SK-N-SH (cell line): ENCODE measurements around the gene PPP6R2. TPM values are rescaled to one million over a fixed set of nuclear protein-coding genes. Genes with fewer than 3 reads are reported as not detected.

Source experiments
- CTCF ChIA-PET: fragments of 300-600, 350-600 bp; formaldehyde crosslinking; extraction: SDS; loops from one replicate; lab custom pipeline; 2021; lab: Yijun Ruan, JAX
- POLR2A ChIA-PET: fragments of 350-600 bp; sonication (Branson Sonifier 250); formaldehyde crosslinking; extraction: SDS; loops from one replicate; lab custom pipeline; 2020; ENCODE audit warnings: antibody characterized with exemption, inconsistent platforms; lab: Yijun Ruan, JAX
- DNase-seq: peaks from one replicate; pipeline ENCODE4 v3.0.0; 2012
- H2AFZ ChIP-seq: fragments of 200-600 bp; sonication (generic); 2 replicates; pipeline ENCODE4 v1.8.1; 2016; ENCODE audit warnings: antibody characterized with exemption, mild to moderate bottlenecking, low read depth
- H3F3A ChIP-seq: fragments of 200-600 bp; sonication (generic); replicated peaks from 2 replicates; pipeline ENCODE3; 2016; ENCODE audit warnings: antibody characterized with exemption, mild to moderate bottlenecking; ENCODE audit not compliant: insufficient read depth
- H3K27ac ChIP-seq, 2 experiments: fragments of 200-500 bp in 1 of 2; fragments of 200-600 bp in 1 of 2; sonication (Bioruptor generic) in 1 of 2; sonication (generic), shearing (Covaris generic) in 1 of 2; 2 replicates each; pipeline versions ENCODE4 v1.5.1 to v1.6.1; 2014 to 2016; ENCODE audit warnings: low read depth in 2 of 2, inconsistent platforms in 1 of 2, low read length in 1 of 2, mild to moderate bottlenecking in 1 of 2, mixed read lengths in 1 of 2
- H3K27me3 ChIP-seq: fragments of 200-600 bp; sonication (generic), shearing (Covaris generic); 2 replicates; pipeline ENCODE4 v1.6.1; 2016; ENCODE audit warnings: mixed run types; ENCODE audit not compliant: insufficient read depth
- H3K36me3 ChIP-seq, 2 experiments: fragments of 200-500 bp in 1 of 2; fragments of 200-600 bp in 1 of 2; sonication (Bioruptor generic) in 1 of 2; sonication (generic) in 1 of 2; replicated peaks in 1 of 2; 2 replicates each; pipeline versions ENCODE3 to v1.5.1; 2014 to 2016; ENCODE audit warnings: low read length in 1 of 2, mild to moderate bottlenecking in 1 of 2; ENCODE audit not compliant: insufficient read depth in 2 of 2, control insufficient read depth in 1 of 2
- H3K4me1 ChIP-seq, 2 experiments: fragments of 200-500 bp in 1 of 2; fragments of 200-600 bp in 1 of 2; sonication (Bioruptor generic) in 1 of 2; sonication (generic), shearing (Covaris generic) in 1 of 2; 2 replicates each; pipeline versions ENCODE4 v1.5.1 to v1.6.1; 2014 to 2016; ENCODE audit warnings: low read depth in 1 of 2, low read length in 1 of 2, mixed run types in 1 of 2; ENCODE audit not compliant: insufficient read depth in 2 of 2, control insufficient read depth in 1 of 2
- H3K4me2 ChIP-seq: fragments of 200-600 bp; sonication (generic), shearing (Covaris generic); 2 replicates; pipeline ENCODE4 v1.6.1; 2017; ENCODE audit warnings: mixed run types
- H3K4me3 ChIP-seq, 2 experiments: fragments of 200-500 bp in 1 of 2; fragments of 200-600 bp in 1 of 2; sonication (Bioruptor generic) in 1 of 2; sonication (generic), shearing (Covaris generic) in 1 of 2; 2 replicates each; pipeline versions ENCODE4 v1.5.1 to v1.8.1; 2014 to 2016; ENCODE audit warnings: low read depth in 2 of 2, inconsistent platforms in 1 of 2, low read length in 1 of 2, mild to moderate bottlenecking in 1 of 2, mixed read lengths in 1 of 2, moderate library complexity in 1 of 2
- H3K79me2 ChIP-seq: fragments of 200-600 bp; sonication (generic); 2 replicates; pipeline ENCODE4 v1.8.1; 2017; ENCODE audit warnings: mild to moderate bottlenecking; ENCODE audit not compliant: insufficient read depth
- H3K9ac ChIP-seq: fragments of 200-600 bp; sonication (generic); 2 replicates; pipeline ENCODE4 v1.6.1; 2017; ENCODE audit warnings: mixed run types
- H3K9me2 ChIP-seq: fragments of 200-600 bp; sonication (generic); 2 replicates; pipeline ENCODE4 v1.6.1; 2017; ENCODE audit warnings: mixed run types
- H3K9me3 ChIP-seq: fragments of 200-600 bp; sonication (generic); 2 replicates; pipeline ENCODE4 v1.6.1; 2017; ENCODE audit warnings: mixed run types, mild to moderate bottlenecking, moderate library complexity
- H4K20me1 ChIP-seq: fragments of 200-600 bp; sonication (generic); 2 replicates; pipeline ENCODE4 v1.6.1; 2017; ENCODE audit warnings: mild to moderate bottlenecking, mixed run types; ENCODE audit not compliant: insufficient read depth
- EZH2phosphoT487 ChIP-seq: fragments of 200-600 bp; sonication (generic); IDR thresholded peaks from 2 replicates; pipeline ENCODE4 v1.6.1; 2017; ENCODE audit warnings: low read depth, mixed run types, mild to moderate bottlenecking, antibody characterized with exemption, moderate library complexity, borderline replicate concordance
- GABPA ChIP-seq: IDR thresholded peaks from 2 replicates; pipeline ENCODE4 v1.4.0; 2012; ENCODE audit warnings: low read depth, mild to moderate bottlenecking
- JUND ChIP-seq: IDR thresholded peaks from 2 replicates; pipeline ENCODE4 v1.4.0; 2012
- NFIC ChIP-seq: IDR thresholded peaks from 2 replicates; pipeline ENCODE4 v1.4.0; 2012; ENCODE audit warnings: borderline replicate concordance
- RAD21 ChIP-seq: IDR thresholded peaks from 2 replicates; pipeline ENCODE4 v1.6.1; 2012; ENCODE audit warnings: mild to moderate bottlenecking, low read length
- RXRA ChIP-seq: IDR thresholded peaks from 2 replicates; pipeline ENCODE4 v1.4.0; 2012; ENCODE audit warnings: low read depth, mild to moderate bottlenecking, borderline replicate concordance
- SMC3 ChIP-seq: IDR thresholded peaks from 2 replicates; pipeline ENCODE4 v1.6.1; 2012; ENCODE audit warnings: low read depth, low read length, improper control_type of control experiment
- USF1 ChIP-seq: IDR thresholded peaks from 2 replicates; pipeline ENCODE4 v1.4.0; 2012; ENCODE audit warnings: low read depth, borderline replicate concordance
- ZBTB33 ChIP-seq: IDR thresholded peaks from 2 replicates; pipeline ENCODE4 v1.4.0; 2012; ENCODE audit warnings: low read depth, borderline replicate concordance
- WGBS: methylation state at CpG from one replicate; pipeline ENCODE4 v1.1.6; 2017; ENCODE audit warnings: low lambda C conversion rate; 5-methylcytosine and 5-hydroxymethylcytosine counted together
- polyA plus RNA-seq, 3 experiments: library from polyadenylated mRNA; depleted of rRNA; stranded (reverse); fragments of >200 nt; gene quantifications; 2 replicates each; pipeline ENCODE4 v1.2.3, GENCODE V29; 2012
- TF ChIP-seq, protein P1 (sequence below): IDR thresholded peaks from 2 replicates; pipeline ENCODE4; 2012
- TF ChIP-seq, protein P2 (sequence below): fragments of 150-350 bp; IDR thresholded peaks from 2 replicates; pipeline ENCODE4 v1.6.1; 2017; ENCODE audit warnings: antibody characterized with exemption, low read length, low read depth, borderline replicate concordance
- TF ChIP-seq, protein P3 (sequence below): IDR thresholded peaks from 2 replicates; pipeline ENCODE4 v1.4.0; 2012; ENCODE audit warnings: low read depth
- TF ChIP-seq, protein P4 (sequence below): fragments of 150-350 bp; IDR thresholded peaks from 2 replicates; pipeline ENCODE4 v1.6.1; 2016; ENCODE audit warnings: mild to moderate bottlenecking, low read depth, low read length

The PPP6R2 gene
- polyA plus RNA-seq, 1 of the 3 experiments (the other 2 are of a cell fraction), result 45.7 TPM

GRCh38 chr22:50311606-50312351 is 31.3 kb upstream of the PPP6R2 start:
- TF ChIP-seq RXRA (no peak), RAD21 (no peak), SMC3 (no peak), EZH2phosphoT487 (no peak), ZBTB33 (no peak), NFIC (no peak), GABPA (no peak), USF1 (no peak), JUND (no peak)
- TF ChIP-seq, protein P1, sequence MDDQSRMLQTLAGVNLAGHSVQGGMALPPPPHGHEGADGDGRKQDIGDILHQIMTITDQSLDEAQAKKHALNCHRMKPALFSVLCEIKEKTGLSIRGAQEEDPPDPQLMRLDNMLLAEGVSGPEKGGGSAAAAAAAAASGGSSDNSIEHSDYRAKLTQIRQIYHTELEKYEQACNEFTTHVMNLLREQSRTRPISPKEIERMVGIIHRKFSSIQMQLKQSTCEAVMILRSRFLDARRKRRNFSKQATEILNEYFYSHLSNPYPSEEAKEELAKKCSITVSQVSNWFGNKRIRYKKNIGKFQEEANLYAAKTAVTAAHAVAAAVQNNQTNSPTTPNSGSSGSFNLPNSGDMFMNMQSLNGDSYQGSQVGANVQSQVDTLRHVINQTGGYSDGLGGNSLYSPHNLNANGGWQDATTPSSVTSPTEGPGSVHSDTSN, result no peak
- TF ChIP-seq, protein P2, sequence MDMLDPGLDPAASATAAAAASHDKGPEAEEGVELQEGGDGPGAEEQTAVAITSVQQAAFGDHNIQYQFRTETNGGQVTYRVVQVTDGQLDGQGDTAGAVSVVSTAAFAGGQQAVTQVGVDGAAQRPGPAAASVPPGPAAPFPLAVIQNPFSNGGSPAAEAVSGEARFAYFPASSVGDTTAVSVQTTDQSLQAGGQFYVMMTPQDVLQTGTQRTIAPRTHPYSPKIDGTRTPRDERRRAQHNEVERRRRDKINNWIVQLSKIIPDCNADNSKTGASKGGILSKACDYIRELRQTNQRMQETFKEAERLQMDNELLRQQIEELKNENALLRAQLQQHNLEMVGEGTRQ, result no peak
- TF ChIP-seq, protein P3, sequence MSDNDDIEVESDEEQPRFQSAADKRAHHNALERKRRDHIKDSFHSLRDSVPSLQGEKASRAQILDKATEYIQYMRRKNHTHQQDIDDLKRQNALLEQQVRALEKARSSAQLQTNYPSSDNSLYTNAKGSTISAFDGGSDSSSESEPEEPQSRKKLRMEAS, result no peak
- TF ChIP-seq, protein P4, sequence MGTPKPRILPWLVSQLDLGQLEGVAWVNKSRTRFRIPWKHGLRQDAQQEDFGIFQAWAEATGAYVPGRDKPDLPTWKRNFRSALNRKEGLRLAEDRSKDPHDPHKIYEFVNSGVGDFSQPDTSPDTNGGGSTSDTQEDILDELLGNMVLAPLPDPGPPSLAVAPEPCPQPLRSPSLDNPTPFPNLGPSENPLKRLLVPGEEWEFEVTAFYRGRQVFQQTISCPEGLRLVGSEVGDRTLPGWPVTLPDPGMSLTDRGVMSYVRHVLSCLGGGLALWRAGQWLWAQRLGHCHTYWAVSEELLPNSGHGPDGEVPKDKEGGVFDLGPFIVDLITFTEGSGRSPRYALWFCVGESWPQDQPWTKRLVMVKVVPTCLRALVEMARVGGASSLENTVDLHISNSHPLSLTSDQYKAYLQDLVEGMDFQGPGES, result no peak
- TF ChIP-seq, all 33 proteins: peak for 0
- no peaks in the 10 kb centered on the region for H4K20me1 ChIP-seq
- H3K4me2 ChIP-seq, result no peak overlapping the region
- WGBS, result 90% methylated on average over 4 of the region's 23 CpGs
- no peak overlapping the region for H3K4me3 ChIP-seq
- ChIA-PET CTCF (interaction anchor here (1.4 to 2.2 kb wide), 2 partner anchors 9 to 35 kb away, joined by 4 to 7 read pairs; no protein-coding TSS in a partner anchor), POLR2A (no interaction called here)
- H3K4me1 ChIP-seq, result peaks cover 4 to 11% of the 10 kb centered on the region in 2 experiments; a peak in 2 of 4 replicates
- H3K9ac ChIP-seq, result no peak overlapping the region
- no peaks in the 10 kb centered on the region for H3K27me3 ChIP-seq
- no peaks in the 10 kb centered on the region for H3K9me2 ChIP-seq
- peaks cover 10% of the 10 kb centered on the region for H3F3A ChIP-seq
- no peak overlapping the region for H3K27ac ChIP-seq
- H3K79me2 ChIP-seq, result peaks cover 2% of the 10 kb centered on the region
- no peaks in the 10 kb centered on the region for H3K9me3 ChIP-seq
- no peaks in the 10 kb centered on the region for H3K36me3 ChIP-seq
- no peak for DNase-seq
- no peak overlapping the region for H2AFZ ChIP-seq
